ENCODE measurements around the gene NOL6.
"Not testable (repeated sequence)": the region's sequence is repeated elsewhere in the genome, so short reads cannot be mapped to it uniquely, and the experiment has no call there.

Gene NOL6

DNA sequence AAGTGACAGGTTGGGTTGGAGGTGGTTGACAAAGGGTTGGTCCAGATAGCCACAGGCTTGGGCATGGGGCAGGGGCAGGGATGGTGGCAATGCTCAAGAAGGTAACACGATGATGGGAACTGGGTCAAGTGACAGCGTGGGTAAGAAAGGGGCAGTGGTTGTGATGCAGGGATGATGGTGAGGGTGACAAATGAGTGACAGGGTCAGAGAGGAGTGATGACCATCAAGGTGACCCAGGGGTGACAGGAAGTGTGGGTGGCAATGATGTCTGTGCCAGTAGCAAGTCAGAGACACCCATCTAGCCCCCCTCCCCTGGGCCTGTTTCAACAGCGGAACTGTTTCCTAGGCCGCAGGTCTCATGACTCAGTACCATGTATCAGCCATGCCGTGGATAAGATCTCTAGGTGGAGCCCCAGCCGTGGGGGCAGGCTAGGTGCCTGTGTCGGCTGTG lies 46.9 kb downstream of the NOL6 start:
- TF ChIP-seq, protein P1, sequence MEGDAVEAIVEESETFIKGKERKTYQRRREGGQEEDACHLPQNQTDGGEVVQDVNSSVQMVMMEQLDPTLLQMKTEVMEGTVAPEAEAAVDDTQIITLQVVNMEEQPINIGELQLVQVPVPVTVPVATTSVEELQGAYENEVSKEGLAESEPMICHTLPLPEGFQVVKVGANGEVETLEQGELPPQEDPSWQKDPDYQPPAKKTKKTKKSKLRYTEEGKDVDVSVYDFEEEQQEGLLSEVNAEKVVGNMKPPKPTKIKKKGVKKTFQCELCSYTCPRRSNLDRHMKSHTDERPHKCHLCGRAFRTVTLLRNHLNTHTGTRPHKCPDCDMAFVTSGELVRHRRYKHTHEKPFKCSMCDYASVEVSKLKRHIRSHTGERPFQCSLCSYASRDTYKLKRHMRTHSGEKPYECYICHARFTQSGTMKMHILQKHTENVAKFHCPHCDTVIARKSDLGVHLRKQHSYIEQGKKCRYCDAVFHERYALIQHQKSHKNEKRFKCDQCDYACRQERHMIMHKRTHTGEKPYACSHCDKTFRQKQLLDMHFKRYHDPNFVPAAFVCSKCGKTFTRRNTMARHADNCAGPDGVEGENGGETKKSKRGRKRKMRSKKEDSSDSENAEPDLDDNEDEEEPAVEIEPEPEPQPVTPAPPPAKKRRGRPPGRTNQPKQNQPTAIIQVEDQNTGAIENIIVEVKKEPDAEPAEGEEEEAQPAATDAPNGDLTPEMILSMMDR (IDR thresholded peaks at IDR 0.05): no peak
- Histone ChIP-seq H3K4me3 (no peak overlapping the region), H3K27ac (no peak overlapping the region)

GRCh38 chr9:33425128-33425533 lies 48.6 kb downstream of the NOL6 start:
- Histone ChIP-seq H3K27ac (no peak overlapping the region), H3K4me3 (no peak overlapping the region)
- no peak for DNase-seq (ENCODE audit: low spot score)
- TF ChIP-seq, protein P1 (IDR thresholded peaks at IDR 0.05): no peak

More for the DNA sequence above, 46.9 kb downstream of the NOL6 start:
- DNase-seq (ENCODE audit: low spot score): no peak

DNA sequence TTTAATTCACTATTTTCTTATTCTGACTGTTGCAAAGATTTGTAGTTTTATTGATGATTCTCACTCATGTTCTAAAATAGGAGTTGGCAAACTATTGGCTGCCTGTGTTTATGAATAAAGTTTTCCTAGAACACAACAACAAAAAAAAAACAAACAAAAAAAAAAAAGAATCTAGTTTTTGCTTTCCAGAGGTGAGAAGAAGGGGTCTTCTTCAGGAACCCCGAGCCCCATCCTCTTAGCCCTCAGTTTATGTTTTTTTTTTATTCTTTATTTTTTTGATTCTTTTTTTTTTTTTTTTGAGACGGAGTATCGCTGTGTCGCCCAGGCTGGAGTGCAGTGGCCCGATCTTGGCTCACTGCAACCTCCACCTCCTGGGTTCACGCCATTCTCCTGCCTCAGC lies 49.2 kb downstream of the NOL6 start:
- DNase-seq (ENCODE audit: low spot score); H3K4me3 ChIP-seq; H3K27ac ChIP-seq: not testable (repeated sequence)

GRCh38 chr9:33424043-33424442 lies 49.7 kb downstream of the NOL6 start:
- not testable (repeated sequence) for DNase-seq (ENCODE audit: low spot score); H3K27ac ChIP-seq; H3K4me3 ChIP-seq

DNA sequence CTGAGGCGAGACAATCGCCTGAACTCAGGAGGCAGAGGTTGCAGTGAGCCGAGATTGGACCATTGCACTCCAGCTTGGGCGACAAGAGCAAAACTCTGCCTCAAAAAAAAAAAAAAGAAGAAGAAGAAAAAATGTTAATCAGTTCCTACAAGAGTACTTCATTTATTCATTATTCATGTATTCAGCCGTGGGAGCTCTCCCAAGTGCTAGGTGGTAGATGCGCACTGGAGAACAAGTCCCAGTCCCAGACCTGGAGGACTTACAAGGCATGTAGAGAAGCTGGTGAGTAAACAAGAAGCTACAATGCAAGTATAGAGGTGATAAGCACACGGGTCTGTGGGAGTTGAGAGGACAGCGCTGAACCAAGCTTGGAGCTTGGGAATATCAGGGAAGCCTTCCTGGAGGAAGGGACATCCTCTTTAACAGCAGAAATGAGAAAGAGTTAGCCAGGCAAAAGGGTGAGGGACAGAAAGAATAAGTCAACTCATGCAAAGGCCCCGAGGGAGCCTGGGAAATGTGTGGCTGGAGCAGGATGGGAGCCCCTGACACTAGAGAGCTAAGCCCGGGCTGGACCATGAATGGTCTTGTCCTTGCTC lies 53.9 kb downstream of the NOL6 start:
- no peak for DNase-seq (ENCODE audit: low spot score)
- TF ChIP-seq, protein P1 (IDR thresholded peaks at IDR 0.05): no peak
- H3K27ac ChIP-seq: no peak overlapping the region
- H3K4me3 ChIP-seq: no peak overlapping the region

- DNase-seq (ENCODE audit: low spot score): no peak
- H3K27ac ChIP-seq: no peak overlapping the region
Observed at GRCh38 chr9:33418090-33418489, 55.6 kb downstream of the NOL6 start.

GRCh38 chr9:33416996-33417395 lies 56.7 kb downstream of the NOL6 start:
- Histone ChIP-seq H3K27ac (no peak overlapping the region), H3K4me3 (no peak overlapping the region)
- no peak for DNase-seq (ENCODE audit: low spot score)
- TF ChIP-seq, protein P1 (IDR thresholded peaks at IDR 0.05): no peak

More at GRCh38 chr9:33418090-33418489, 55.6 kb downstream of the NOL6 start:
- H3K4me3 ChIP-seq: no peak overlapping the region
- TF ChIP-seq, protein P1 (IDR thresholded peaks at IDR 0.05): no peak

DNA sequence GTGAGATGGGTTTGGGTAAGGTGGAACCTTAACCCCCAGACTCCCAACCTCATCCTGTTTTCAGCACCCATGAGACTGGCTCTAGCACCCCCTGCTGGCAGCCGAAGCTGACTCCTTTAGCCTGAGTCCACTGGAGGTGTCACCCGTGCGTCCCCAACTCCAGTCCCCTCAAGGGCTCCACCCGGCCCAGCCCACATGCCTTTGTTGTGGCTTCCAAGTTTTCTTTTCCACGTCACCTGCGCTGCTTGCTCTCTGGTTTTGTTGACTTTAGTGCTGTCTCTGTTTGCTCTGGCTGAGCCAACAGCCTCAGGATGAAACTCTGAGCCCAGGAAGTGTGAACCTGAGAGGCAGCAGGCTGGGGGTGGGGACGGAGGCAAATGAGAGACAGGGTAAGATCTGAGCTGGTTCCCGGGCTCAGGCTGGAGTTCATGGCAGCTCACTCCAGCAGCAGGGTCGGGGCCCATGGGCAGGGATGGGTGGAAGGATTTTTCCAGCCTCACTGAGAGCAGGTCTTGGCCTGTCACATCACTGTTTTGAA lies 58.2 kb downstream of the NOL6 start:
- no peak overlapping the region for H3K27ac ChIP-seq
- DNase-seq (ENCODE audit: low spot score): no peak
- no peak overlapping the region for H3K4me3 ChIP-seq
- TF ChIP-seq, protein P1 (IDR thresholded peaks at IDR 0.05): peak; percentile 75
